ENCODE measurements around the gene PIH1D1.
A peak's percentile ranks its signal among the peaks of the same experiment; 100 is the strongest.

Gene PIH1D1

GRCh38 chr19:49490287-49491029 is 38.8 kb upstream of the PIH1D1 start:
- Histone ChIP-seq H3K9ac (ENCODE audit: low read length) (peak overlapping the region; percentile 100), H3K4me3 (ENCODE audit: low read length) (peak overlapping the region; percentile 93), H3K9me3 (ENCODE audit: control insufficient read depth, low read depth, low read length) (no peaks in the 10 kb centered on the region), H3K36me3 (ENCODE audit: control insufficient read depth, low read depth, low read length) (peaks cover 47% of the 10 kb centered on the region), H3K27me3 (ENCODE audit: control insufficient read depth, insufficient read depth, low read length) (no peaks in the 10 kb centered on the region), H3K4me1 (ENCODE audit: control insufficient read depth, low read depth, low read length) (no peaks in the 10 kb centered on the region), H3K27ac (ENCODE audit: low read length) (peak overlapping the region; percentile 61)

DNA sequence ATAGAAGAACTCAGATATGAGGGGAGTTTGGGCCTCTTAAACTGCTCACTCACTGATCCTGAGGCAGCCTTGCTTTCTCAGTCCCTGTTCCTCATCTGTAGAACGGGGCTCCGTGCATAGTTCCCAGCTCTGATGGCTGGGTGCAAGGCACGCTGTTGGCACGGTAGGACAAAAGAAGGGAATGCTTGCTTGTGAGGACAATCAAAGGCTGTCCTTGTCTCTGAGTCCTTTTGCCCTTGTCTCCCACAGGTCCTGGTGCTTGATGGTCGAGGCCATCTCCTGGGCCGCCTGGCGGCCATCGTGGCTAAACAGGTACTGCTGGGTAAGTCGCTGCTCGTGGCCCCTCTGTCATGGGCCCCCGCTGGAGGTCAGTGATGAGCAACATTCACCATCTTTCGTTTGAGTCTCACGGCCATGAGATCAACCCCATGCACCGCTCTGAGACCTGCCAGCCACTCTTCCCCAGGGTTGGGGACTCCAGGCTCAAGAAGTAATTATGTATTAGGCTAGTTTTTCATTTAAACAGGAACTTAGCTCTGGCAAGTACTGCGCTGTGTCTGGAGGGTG is 38.1 kb upstream of the PIH1D1 start:
- H3K4me1 ChIP-seq (ENCODE audit: control insufficient read depth, low read depth, low read length): no peaks in the 10 kb centered on the region
- peak overlapping the region; percentile 95 for H3K27ac ChIP-seq (ENCODE audit: low read length)
- no peaks in the 10 kb centered on the region for H3K9me3 ChIP-seq (ENCODE audit: control insufficient read depth, low read depth, low read length)
- peak overlapping the region; percentile 93 for H3K4me3 ChIP-seq (ENCODE audit: low read length)
- H3K27me3 ChIP-seq (ENCODE audit: control insufficient read depth, insufficient read depth, low read length): no peaks in the 10 kb centered on the region
- peaks cover 47% of the 10 kb centered on the region for H3K36me3 ChIP-seq (ENCODE audit: control insufficient read depth, low read depth, low read length)
- H3K9ac ChIP-seq (ENCODE audit: low read length): peak overlapping the region; percentile 100

DNA sequence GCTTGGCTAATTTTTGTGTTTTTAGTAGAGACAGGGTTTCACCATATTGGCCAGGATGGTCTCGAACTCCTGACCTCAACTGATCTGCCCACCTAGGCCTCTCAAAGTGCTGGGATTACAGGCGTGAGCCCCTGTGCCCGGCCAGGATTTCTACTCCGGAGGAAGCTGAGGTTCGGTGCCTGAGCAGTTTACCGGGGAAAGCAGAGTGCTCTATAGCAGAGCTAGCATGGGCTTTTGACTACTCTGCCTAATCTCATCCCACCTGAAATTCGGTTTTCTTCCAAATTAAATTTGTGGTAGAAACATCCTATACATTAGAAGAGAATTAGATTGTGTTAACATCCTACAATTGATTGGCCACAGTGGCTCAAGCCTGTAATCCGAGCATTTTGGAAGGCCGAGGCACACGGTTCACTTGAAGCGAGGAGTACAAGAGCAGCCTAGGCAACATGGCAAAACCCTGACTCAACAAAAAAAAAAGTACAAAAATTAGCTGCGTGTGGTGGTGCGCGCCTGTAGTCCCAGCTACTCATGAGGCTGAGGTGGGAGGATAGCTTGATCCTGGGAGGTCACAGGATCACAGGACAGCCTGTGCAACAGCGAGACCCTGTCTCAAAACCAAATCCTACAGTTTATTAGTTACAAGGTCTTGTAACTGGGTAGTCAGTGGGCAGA is 37.4 kb upstream of the PIH1D1 start:
- Histone ChIP-seq H3K27ac (ENCODE audit: low read length) (peak overlapping the region; percentile 95), H3K9me3 (ENCODE audit: control insufficient read depth, low read depth, low read length) (no peaks in the 10 kb centered on the region), H3K9ac (ENCODE audit: low read length) (peak overlapping the region; percentile 100), H3K36me3 (ENCODE audit: control insufficient read depth, low read depth, low read length) (peaks cover 47% of the 10 kb centered on the region), H3K27me3 (ENCODE audit: control insufficient read depth, insufficient read depth, low read length) (no peaks in the 10 kb centered on the region), H3K4me1 (ENCODE audit: control insufficient read depth, low read depth, low read length) (no peaks in the 10 kb centered on the region), H3K4me3 (ENCODE audit: low read length) (peak overlapping the region; percentile 93)

DNA sequence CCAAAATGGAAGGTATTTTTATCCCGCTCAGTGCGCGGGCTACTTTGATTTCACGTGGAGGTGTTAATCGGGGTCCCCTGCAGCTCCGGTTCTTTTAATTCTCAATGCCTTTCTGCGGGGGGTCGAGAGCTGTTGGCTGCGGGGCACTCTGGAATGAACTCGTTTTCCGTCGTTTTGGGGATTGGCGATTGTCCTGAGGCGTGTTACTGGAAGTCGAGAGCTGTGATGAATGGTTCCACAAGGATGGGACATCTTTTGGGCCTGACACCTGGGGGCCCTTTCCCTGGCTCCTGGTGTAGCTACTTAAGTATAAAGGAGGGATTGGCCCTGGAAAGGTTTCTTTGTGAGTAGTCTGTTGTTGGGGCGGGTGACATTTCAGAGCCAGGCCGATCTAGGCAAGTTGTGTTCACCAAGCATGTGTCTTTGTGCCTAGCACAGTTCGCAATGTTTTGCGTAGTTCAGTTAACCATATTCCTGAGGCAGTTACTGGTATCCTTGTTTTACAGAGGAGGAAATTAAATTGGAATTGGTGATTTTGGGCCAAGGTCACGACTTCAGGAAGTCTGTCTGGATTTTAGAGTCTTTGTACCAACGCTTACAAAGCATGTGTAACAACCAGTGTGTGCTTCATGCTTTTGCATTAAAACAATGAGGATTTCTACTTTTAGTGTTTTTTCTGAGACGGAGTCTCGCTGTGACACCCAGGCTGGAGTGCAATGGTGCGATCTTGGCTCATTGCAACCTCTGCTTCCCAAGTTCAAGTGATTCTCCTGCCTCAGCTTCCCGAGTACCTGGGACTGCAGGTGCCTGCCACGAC is 36.6 kb upstream of the PIH1D1 start:
- H3K27ac ChIP-seq (ENCODE audit: low read length): peak overlapping the region; percentile 95
- peaks cover 47% of the 10 kb centered on the region for H3K36me3 ChIP-seq (ENCODE audit: control insufficient read depth, low read depth, low read length)
- no peaks in the 10 kb centered on the region for H3K9me3 ChIP-seq (ENCODE audit: control insufficient read depth, low read depth, low read length)
- H3K9ac ChIP-seq (ENCODE audit: low read length): peak overlapping the region; percentile 100
- H3K4me1 ChIP-seq (ENCODE audit: control insufficient read depth, low read depth, low read length): no peaks in the 10 kb centered on the region
- no peaks in the 10 kb centered on the region for H3K27me3 ChIP-seq (ENCODE audit: control insufficient read depth, insufficient read depth, low read length)
- H3K4me3 ChIP-seq (ENCODE audit: low read length): peak overlapping the region; percentile 93

DNA sequence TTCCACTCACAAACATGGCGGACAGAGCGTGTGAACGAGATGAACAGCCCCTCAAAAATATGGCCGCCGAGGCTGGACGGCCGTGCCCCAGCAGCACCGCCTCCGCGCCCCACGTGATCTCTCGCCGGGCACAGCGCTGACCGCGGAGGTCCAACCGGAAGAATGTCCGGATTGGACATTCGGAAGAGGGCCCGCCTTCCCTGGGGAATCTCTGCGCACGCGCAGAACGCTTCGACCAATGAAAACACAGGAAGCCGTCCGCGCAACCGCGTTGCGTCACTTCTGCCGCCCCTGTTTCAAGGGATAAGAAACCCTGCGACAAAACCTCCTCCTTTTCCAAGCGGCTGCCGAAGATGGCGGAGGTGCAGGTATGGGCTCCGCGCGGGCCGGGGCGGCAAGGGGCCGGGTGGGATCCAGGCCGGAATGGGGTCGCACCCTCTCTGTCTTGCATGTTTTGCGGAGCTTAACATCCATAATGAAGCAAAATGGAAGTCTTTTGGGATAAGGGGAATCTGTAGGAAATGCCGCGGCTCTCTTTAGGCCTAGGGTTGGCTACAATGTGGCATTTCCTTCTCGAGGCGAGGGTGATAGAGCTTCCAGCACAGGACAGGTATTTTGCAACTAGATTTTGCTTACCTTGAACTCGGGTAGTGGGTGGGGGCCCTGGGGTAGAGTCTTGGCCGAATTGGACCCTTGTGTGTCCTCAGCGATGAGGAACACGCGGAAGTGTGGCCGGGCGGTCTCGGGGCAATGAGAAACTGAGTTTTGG is 35.8 kb upstream of the PIH1D1 start, which contains the start of gene RPL13A:
TSS of gene RPL13A (plus strand) at position 332 of the 769 bp plus-strand sequence. CDS start at position 354, 22 bp downstream.
- H3K9ac ChIP-seq (ENCODE audit: low read length): peak within 1 kb of the TSS; percentile 100
- no peaks in the 10 kb centered on the region for H3K4me1 ChIP-seq (ENCODE audit: control insufficient read depth, low read depth, low read length)
- H3K9me3 ChIP-seq (ENCODE audit: control insufficient read depth, low read depth, low read length): no peaks in the 10 kb centered on the region
- H3K36me3 ChIP-seq (ENCODE audit: control insufficient read depth, low read depth, low read length): peaks cover 42% of the 10 kb centered on the region
- H3K27me3 ChIP-seq (ENCODE audit: control insufficient read depth, insufficient read depth, low read length): no peaks in the 10 kb centered on the region
- H3K4me3 ChIP-seq (ENCODE audit: low read length): peak within 1 kb of the TSS; percentile 93
- H3K27ac ChIP-seq (ENCODE audit: low read length): peak within 1 kb of the TSS; percentile 95

DNA sequence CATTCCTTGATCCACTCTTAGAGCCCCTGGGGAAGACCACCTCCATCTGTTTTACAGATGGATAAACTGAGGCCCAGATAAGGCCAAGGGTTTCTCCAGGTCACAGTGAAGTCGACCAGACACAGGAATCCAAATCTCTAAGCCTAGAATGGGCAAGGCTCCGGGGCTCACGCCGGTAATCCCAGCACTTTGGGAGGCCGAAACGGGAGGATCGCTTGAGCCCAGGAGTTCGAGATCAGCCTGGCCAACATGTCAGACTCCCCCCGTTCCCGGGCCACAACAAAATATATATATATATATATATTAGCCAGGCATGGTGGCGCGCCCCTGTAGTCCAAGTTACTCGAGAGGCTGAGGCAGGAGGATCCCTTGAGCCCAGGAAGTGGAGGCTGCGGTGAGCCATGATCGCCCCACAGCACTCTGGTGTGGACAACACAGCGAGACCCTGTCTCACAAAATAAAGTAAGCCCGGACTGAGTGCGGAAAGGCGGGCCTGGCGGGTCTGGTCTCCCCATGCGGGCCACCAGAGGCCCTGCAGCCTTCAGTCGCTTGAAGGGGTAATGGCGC is 35.2 kb upstream of the PIH1D1 start:
- no peaks in the 10 kb centered on the region for H3K27me3 ChIP-seq (ENCODE audit: control insufficient read depth, insufficient read depth, low read length)
- H3K27ac ChIP-seq (ENCODE audit: low read length): no peak overlapping the region
- H3K9ac ChIP-seq (ENCODE audit: low read length): no peak overlapping the region
- H3K36me3 ChIP-seq (ENCODE audit: control insufficient read depth, low read depth, low read length): peaks cover 36% of the 10 kb centered on the region
- H3K9me3 ChIP-seq (ENCODE audit: control insufficient read depth, low read depth, low read length): no peaks in the 10 kb centered on the region
- H3K4me1 ChIP-seq (ENCODE audit: control insufficient read depth, low read depth, low read length): no peaks in the 10 kb centered on the region
- H3K4me3 ChIP-seq (ENCODE audit: low read length): no peak overlapping the region

- H3K9me3 ChIP-seq (ENCODE audit: control insufficient read depth, low read depth, low read length): no peaks in the 10 kb centered on the region
- H3K27me3 ChIP-seq (ENCODE audit: control insufficient read depth, insufficient read depth, low read length): no peaks in the 10 kb centered on the region
- no peak overlapping the region for H3K4me3 ChIP-seq (ENCODE audit: low read length)
- no peaks in the 10 kb centered on the region for H3K4me1 ChIP-seq (ENCODE audit: control insufficient read depth, low read depth, low read length)
- peaks cover 30% of the 10 kb centered on the region for H3K36me3 ChIP-seq (ENCODE audit: control insufficient read depth, low read depth, low read length)
- H3K27ac ChIP-seq (ENCODE audit: low read length): no peak overlapping the region
- no peak overlapping the region for H3K9ac ChIP-seq (ENCODE audit: low read length)
Observed at GRCh38 chr19:49486232-49486631, 34.6 kb upstream of the PIH1D1 start.

- Histone ChIP-seq H3K27ac (ENCODE audit: low read length) (no peak overlapping the region), H3K4me1 (ENCODE audit: control insufficient read depth, low read depth, low read length) (peaks cover 3% of the 10 kb centered on the region), H3K9me3 (ENCODE audit: control insufficient read depth, low read depth, low read length) (no peaks in the 10 kb centered on the region), H3K36me3 (ENCODE audit: control insufficient read depth, low read depth, low read length) (no peaks in the 10 kb centered on the region), H3K4me3 (ENCODE audit: low read length) (no peak overlapping the region), H3K27me3 (ENCODE audit: control insufficient read depth, insufficient read depth, low read length) (no peaks in the 10 kb centered on the region), H3K9ac (ENCODE audit: low read length) (no peak overlapping the region)
Observed at GRCh38 chr19:49481020-49481683, 29.5 kb upstream of the PIH1D1 start.

DNA sequence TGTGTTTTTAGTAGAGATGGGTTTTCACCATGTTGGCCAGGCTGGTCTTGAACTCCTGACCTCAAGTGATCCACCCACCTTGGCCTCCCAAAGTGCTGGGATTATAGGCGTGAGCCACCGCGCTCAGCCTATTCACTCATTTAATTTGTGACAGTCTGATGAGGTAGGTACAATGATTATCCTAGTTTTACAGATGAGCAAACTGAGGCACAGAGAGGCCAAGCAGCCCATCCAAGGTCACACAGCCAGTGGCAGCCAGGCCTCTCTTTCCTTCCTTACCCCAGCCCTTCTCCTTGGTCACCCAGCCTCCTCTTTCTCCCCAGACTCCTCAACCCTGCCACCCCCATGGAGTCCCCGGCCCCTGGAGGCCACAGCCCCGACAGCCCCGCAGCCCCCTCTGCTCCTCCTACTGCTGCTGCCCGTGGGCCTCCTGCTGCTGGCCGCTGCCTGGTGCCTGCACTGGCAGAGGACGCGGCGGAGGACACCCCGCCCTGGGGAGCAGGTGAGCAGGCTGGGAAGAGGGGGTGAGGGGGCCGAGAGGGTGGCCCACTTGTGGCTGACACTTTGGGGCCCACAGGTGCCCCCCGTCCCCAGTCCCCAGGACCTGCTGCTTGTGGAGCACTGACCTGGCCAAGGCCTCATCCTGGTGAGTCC is 28.5 kb upstream of the PIH1D1 start:
- peaks cover 3% of the 10 kb centered on the region for H3K4me1 ChIP-seq (ENCODE audit: control insufficient read depth, low read depth, low read length)
- H3K9ac ChIP-seq (ENCODE audit: low read length): no peak overlapping the region
- no peaks in the 10 kb centered on the region for H3K36me3 ChIP-seq (ENCODE audit: control insufficient read depth, low read depth, low read length)
- H3K27ac ChIP-seq (ENCODE audit: low read length): no peak overlapping the region
- peaks cover 3% of the 10 kb centered on the region for H3K27me3 ChIP-seq (ENCODE audit: control insufficient read depth, insufficient read depth, low read length)
- no peaks in the 10 kb centered on the region for H3K9me3 ChIP-seq (ENCODE audit: control insufficient read depth, low read depth, low read length)
- H3K4me3 ChIP-seq (ENCODE audit: low read length): no peak overlapping the region
